HCT116 (cell line): ENCODE measurements around the gene XYLT1.

Experiments used
- CTCF ChIP-seq, 3 experiments: fragments of 200-600 bp in 1 of 3; sonication (generic) in 1 of 3; IDR thresholded peaks in 2 of 3; conservative IDR thresholded peaks in 1 of 3; 2 replicates each; pipeline ENCODE4 v1.5.1; 2012 to 2017; ENCODE audit warnings: low read depth in 2 of 3, low read length in 2 of 3, antibody characterized with exemption in 1 of 3, borderline replicate concordance in 1 of 3, control low read depth in 1 of 3, mild to moderate bottlenecking in 1 of 3, mixed read lengths in 1 of 3, mixed run types in 1 of 3, moderate library complexity in 1 of 3; ENCODE audit not compliant: insufficient read depth in 1 of 3
- JUND ChIP-seq: IDR thresholded peaks from 2 replicates; pipeline ENCODE4 v1.6.1; 2012
- YY1 ChIP-seq: IDR thresholded peaks from 2 replicates; pipeline ENCODE4 v1.6.1; 2011; ENCODE audit warnings: low read length, low read depth, moderate library complexity, mild to moderate bottlenecking; ENCODE audit not compliant: insufficient replicate concordance; ENCODE audit errors: extremely low read depth

DNA sequence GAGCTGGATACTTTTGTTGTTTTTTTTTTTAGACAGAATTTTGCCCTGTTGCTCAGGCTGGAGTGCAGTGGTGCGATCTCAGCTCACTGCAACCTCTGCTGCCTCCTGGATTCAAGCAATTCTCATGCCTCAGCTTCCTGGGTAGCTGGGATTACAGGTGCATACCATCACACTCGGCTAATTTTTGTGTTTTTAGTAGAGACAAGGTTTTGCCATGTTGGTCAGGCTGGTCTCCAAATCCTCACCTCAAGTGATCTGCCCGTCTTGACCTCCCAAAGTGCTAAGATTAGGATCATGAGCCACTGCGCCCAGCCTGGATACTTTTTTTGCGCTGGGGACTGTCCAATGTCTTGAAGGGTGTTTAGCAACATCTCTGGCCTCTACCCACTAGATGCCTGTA lies 32.6 kb upstream of the XYLT1 start:
- TF ChIP-seq YY1 (no peak), CTCF (IDR thresholded peaks at IDR 0.05 in 2 of 3, conservative IDR thresholded peaks at IDR 0.05 in 1 of 3; ENCODE audit: borderline replicate concordance in 1 of 3, insufficient read depth in 1 of 3, low read depth in 2 of 3, low read length in 2 of 3) (no peak), JUND (no peak)
